ENCODE data around the gene COL28A1.

The COL28A1 gene

DNA sequence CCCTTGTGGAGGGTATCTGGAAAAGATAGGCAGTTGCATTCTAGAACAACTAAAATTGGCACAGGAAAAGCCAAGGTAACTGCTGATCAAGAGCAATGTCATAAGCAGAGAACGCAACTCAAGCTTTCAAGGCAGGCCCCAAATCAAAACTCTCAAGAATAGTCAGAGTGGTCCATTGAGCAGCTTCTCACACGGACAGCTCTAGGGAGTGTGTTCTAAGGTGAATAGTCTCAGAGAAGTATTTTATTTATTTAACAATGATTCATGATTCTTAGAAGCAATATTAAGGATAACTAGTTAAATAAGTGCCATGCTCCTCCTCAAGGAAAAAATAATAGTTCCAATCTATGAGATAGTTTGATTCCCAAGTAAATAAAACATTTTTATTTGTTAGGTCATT is 83.0 kb downstream of the COL28A1 start:
- DNase-seq, result no peak

DNA sequence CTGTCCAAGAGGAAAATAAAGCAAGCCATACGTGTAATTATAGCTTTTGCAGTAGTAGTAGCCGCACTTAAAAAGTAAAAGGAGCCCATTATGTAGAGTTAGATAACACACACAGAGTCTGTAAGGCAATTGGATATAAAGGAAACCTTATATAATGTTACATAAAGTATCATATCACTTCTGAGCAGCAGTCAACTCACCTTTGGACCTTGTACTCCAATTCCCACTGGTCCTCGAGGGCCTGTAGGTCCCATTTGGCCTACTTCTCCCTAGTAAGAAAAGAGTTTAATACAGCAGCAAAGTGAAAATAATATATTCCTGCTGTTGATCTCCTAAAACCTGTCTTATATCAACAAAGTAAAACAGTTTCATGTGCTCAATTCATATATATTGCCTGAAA is 83.6 kb downstream of the COL28A1 start:
- DNase-seq, result no peak

DNA sequence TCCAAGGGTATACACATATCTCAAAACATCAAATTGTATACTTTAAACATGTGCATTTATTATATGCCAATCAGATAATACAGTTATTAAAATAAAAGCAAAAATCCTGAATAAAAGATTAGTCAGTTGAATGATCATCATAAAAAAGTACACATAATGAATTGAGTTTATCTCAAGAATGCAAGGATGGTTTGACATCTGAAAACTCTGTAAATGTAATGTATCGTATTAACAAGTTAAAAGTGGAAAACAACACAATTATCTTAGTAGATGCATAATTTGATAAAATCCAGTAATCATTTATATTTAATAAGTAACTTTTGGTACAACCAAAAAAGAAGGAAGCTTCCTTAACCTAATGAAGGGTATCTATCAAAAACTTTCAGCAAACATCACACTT is 86.6 kb downstream of the COL28A1 start:
- no peak for DNase-seq

DNA sequence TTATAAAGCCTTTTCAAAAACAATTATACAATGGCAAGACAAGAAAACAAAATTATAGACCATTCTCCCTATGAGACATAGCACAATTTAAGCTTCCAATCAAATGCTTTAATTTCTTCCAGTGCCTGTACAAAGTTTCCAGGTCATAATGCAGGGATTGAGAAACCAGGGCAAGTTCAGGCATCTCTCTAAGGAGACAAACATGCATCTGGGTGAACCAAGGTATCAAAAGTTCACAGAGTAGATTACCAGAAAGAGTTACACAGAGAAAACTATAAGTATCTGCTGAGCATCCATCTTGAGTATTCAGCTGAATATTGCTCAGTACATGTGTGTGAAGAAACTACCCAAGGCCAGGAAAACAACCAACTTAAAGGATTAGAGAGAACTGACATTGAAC is 89.1 kb downstream of the COL28A1 start:
- DNase-seq, result no peak

- no peak for DNase-seq
Observed at GRCh38 chr7:7443806-7444350, 91.8 kb downstream of the COL28A1 start.

- no peak for DNase-seq
Observed at GRCh38 chr7:7439564-7439963, 96.1 kb downstream of the COL28A1 start.

- DNase-seq, result no peak
Observed at GRCh38 chr7:7438851-7439250, 96.8 kb downstream of the COL28A1 start.

DNA sequence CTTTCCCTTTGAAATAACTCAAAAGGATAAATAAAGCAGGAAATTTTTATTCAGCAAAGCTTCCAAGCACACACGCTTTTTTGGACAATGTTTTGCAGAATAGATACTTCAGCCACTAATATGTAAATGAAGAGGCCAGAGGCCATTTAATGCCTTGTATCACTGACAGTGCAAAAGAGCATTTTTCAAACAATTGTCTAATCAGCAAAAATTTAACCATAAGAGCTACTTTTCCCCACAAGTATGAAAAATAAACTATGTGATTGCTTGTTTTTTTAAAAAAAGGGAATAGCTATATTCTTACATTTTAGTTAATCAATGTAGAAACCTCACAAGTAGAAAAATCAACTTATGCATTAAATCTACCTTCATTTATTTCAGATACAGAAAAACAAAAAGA is 99.7 kb downstream of the COL28A1 start:
- DNase-seq, result no peak

DNA sequence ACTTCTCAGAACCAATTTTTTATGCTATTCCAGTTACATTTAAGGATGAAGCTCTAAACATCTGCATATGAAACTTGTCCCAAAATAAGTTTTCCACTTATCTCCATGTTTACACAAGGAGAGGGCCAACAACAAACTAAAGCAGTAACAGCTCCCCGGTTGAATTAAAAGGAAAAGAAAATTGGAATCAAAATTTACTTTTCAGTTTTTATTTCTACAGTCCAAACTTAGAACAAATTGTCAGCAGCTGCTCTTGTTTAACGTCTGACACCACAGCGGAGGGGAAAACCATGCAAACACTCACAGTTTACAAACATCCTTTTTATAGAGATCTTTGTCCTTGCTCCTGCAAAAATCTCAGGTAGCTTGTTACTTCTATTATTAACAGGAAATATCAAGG is 101.3 kb downstream of the COL28A1 start:
- no peak for DNase-seq

DNA sequence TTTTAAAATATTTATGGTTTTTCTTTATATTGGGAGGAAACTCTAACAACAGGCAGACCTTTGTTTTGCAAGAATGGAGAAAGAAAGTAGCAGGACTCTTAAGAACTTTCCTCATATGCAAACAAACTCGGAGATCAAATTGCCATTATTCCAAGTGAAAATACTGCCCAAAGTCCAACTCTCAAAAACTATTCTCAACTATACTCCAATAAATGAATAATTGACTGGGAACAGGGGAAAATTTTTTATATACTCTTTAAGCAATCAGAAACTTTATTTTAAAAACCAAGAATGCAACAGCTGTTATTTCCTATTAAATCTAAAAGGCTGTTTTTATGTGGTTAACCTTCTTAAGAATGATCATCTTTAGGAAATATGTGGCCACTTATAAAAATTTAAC is 101.9 kb downstream of the COL28A1 start:
- no peak for DNase-seq

GRCh38 chr7:7432979-7433378 is 102.7 kb downstream of the COL28A1 start:
- DNase-seq, result no peak

DNA sequence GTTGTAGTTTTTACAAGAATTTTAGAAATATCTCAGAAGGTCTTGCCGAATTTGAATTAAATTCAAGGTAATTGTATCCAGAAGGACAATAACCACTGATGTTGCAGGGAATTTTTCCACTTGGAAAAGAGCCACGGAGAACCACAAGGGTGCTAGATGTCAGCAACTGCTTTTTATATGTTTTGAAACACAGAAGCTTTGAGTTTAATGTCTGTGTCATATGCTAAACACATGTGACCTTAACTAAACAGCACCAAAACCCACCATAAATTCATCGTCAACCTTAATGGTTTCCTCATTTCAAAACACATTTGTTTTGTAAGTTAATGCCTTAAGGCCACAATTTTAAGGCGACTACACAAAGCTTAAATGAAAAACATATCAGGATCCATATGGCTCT is 106.9 kb downstream of the COL28A1 start:
- no peak for DNase-seq

DNA sequence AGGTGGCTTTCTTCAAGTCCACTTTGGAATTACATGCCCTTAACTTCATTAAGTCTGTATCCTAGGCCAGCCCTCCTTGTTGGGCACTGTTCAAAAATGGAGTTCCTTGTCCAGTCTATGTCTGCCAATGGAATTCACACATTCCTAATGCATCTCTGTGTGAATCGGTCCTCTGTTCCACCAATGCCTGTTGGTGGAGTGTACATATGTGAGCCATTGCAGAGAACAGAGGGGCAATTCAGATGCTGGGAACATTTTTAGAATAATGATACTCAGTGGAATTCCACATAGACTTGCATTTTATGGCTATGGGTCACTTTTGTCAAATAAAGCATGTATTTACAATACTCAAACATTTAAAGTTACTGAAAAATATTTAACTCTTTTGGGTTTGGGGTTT is 108.3 kb downstream of the COL28A1 start:
- no peak for DNase-seq

DNA sequence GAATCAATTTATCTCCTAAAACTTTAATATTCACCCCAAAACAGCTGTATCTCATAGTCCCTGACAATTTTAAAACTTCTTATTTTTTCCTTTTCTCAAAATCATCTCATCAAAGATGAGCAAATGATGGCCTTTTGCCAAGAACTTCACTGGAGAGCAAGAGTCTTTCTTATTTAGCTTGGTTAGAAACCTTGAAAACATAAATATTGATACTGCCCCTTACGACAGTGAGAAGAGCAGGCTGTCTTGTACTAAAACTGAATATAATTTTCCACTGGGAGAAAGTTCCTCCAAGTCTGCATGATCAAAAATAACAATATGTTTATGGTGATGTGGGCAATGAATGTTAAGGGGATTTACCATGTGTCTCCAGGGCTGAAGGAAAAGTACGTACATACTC is 109.0 kb downstream of the COL28A1 start:
- no peak for DNase-seq

- no peak for DNase-seq
Observed at GRCh38 chr7:7425321-7425720, 110.4 kb downstream of the COL28A1 start.

DNA sequence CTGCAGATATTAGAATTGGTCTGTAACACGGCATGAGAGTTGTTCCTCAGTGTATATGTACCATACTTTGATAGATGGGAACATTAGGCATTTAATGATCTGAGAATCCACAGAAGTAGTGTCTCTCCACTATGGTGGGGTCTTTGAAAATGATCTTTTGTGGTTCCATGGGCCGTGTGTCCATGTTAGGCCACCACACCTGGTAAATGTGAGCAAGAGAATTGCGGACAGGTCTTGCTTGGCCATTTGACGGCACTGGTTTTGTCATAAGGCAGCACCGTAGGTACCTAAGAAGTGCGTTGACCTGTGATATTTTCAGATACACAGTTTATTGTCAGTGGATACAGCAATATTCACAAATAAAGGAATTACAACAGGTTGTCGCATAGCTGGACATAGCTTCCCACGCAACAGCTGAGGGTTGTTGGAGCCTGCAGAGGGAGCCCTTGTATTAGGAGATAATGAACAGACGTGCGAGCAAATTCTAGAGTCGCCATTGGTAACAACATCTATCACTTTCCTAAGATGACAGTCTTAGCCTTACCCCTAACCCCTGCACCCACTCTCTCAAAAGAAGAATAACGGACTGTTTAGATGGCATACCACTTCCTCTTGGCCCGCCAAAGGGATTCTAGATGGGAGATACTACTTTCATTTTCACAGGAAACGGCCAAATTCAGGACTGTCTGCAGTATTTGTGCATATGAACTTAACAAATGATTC is 111.4 kb downstream of the COL28A1 start:
- DNase-seq, result peak; percentile 10

DNA sequence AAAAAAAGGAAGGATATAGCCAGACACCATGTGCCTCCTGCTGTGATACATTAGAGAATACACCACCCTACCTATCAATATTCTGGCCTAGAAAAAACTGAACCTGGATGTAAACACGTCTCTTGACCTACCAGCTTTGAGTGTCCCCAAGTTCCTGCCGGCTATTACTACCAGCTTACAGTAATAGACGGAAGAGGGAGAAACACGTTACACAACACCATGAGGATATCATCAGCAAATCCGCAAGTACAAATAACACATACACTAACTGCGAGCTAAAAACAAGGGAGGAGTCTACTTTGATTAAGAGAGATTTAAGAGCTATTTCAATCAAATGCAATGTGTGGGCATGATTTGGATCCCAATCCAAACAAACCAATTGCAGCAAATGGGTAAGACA is 113.0 kb downstream of the COL28A1 start:
- DNase-seq, result no peak

DNA sequence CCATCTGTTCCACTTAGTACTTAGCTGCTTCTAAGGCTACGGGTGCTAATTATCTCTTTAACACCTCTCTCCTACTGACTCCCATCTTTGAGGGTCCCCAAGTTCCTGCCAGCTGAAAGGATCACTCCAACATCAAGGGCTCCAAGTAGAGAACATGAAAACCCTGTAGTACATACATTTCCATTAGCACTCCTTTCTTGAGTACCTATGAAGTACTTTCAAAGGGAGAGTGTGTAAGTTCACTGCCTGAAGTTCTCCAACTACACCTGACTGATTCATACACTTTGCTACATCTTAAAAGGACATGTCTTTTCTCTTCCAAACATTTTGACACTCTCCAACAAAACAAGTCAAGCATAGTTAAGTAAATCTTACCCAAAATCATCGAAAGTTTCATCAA is 113.8 kb downstream of the COL28A1 start:
- DNase-seq, result no peak

DNA sequence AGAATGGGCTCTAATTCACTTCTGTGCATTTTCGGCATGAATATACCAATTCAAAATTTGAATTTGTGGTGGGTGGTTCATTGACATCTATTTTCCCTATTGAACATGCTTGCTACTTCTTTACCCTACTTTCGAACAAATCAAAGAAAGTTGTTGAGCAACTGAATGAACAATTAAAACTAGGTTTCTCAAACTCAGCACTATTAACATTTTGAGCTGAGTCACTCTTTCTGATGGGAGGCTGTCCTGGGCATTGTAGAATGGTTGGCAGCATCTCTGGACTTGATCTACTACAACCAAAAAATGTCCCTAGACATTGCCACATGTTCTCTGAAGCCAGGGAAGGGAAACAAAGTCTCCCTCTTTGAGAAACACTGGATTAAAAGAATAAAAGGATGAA is 116.7 kb downstream of the COL28A1 start:
- DNase-seq, result no peak

DNA sequence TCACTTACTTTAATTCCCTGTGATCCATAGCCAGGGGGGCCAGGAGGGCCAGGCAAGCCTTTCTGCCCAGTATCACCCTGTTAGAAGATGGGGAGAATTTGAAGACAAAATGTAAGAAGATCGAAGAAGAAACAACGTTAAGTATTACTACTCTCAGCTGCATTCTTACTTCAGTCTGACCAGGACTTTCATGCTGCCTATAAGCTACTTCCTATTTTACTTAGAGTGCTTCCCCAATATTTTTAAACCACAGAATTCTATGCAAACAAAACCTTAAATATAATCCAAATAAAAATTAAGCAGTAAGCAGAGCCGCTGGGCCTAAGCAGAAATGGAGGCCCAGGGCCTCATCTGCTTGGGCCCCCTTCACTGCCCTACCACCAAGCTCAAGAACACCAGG is 117.8 kb downstream of the COL28A1 start:
- no peak for DNase-seq

DNA sequence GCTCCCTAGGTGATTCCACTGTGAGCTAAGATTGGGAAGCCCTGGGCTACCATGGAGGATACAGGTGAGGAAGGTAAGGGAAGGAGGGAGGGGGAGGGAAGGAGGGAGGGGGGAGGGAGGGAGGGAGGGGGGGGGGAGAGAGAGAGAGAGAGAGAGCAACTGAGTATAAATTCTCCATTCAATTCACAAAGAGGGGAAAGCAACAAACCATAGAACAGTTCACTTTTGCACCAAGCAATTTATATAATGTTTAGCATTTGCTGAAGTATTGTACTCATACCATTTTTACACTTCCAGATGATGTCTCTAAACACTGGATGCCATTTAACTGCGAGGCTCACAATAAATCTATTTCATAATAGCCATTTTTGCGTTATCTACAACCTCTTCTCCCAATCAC is 118.3 kb downstream of the COL28A1 start:
- DNase-seq, result no peak

GRCh38 chr7:7416031-7416858 is 119.4 kb downstream of the COL28A1 start:
- no peak for DNase-seq

DNA sequence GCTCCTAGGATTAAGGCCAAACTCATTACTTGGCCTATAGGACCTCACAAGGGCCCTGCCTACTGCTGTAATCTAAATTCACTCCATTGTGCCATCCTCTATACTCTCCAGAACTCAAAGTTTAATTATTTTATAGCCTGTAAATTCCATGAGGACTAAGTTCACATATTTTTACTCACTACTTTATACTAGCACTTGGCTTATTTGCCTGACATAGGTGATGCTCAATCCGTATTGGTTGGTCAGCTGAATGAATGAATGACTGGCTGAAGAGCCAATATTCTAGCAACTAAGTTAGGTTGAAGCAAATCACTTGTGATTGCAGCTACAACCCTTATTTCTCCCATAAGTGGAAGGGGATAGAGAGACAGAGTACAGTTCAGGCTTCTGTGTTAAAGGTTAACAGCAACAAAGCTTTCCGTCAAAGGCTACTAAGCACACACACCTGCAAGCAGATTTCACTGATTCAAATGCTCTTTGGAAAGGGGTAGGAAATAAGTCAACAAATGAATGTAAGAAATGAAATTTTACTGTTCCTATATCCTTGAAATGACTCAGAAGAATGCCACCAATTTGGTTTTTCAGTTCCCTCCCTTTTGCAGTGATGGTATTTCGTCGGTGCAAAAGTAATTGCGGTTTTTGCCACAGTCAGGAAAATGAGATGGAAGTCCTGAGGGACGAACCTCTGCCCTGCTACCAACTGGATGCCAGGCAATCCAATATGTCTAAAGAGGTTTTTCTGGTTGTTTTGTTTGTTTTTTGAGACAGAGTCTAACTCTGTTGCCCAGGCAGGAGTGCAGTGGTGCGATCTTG is 120.7 kb downstream of the COL28A1 start:
- no peak for DNase-seq

All from effector CD8-positive, alpha-beta T cell (primary cell).